K562 (cell line): ENCODE data around the gene GDF11. TPM values are rescaled to one million over a fixed set of nuclear protein-coding genes. Genes with fewer than 3 reads are reported as not detected.

Experiments used
- ARID3B ChIP-seq: fragments of 250-450 bp; sonication (Bioruptor Pico); IDR thresholded peaks from 2 replicates; pipeline ENCODE4 v1.4.0; 2020; ENCODE audit warnings: borderline replicate concordance
- C11orf30 ChIP-seq: fragments of 450-650 bp; IDR thresholded peaks from 2 replicates; pipeline ENCODE4 v1.6.1; 2016; ENCODE audit warnings: low read depth, mild to moderate bottlenecking
- CAMTA2 ChIP-seq: fragments of 250-450 bp; sonication (Bioruptor Pico); conservative IDR thresholded peaks from 2 replicates; pipeline ENCODE4 v1.5.1; 2022
- ELK1 ChIP-seq: sonication (generic); formaldehyde crosslinking; IDR thresholded peaks from 2 replicates; pipeline ENCODE4 v1.8.1; 2022; ENCODE audit warnings: missing genetic modification reagents
- FOXA3 ChIP-seq, 2 experiments: fragments of 450-650 bp in 1 of 2; sonication (generic) in 1 of 2; formaldehyde crosslinking; IDR thresholded peaks in 1 of 2; conservative IDR thresholded peaks in 1 of 2; 2 replicates each; pipeline versions ENCODE4 v1.4.0 to v1.8.0; 2020 to 2022; ENCODE audit warnings: mild to moderate bottlenecking in 2 of 2, missing genetic modification reagents in 1 of 2
- HMGN3 ChIP-seq: IDR thresholded peaks from 2 replicates; pipeline ENCODE4 v1.6.1; 2011; ENCODE audit warnings: borderline replicate concordance, low read depth, mild to moderate bottlenecking, mixed read lengths, low read length; ENCODE audit not compliant: insufficient read length; ENCODE audit errors: extremely low read depth
- MAFK ChIP-seq: IDR thresholded peaks from 2 replicates; pipeline ENCODE4 v1.6.1; 2011; ENCODE audit warnings: low read length, improper control_type of control experiment
- NFRKB ChIP-seq: fragments of 450-650 bp; IDR thresholded peaks from 2 replicates; pipeline ENCODE4 v1.6.1; 2016; ENCODE audit warnings: low read depth
- POLR2AphosphoS2 ChIP-seq: IDR thresholded peaks from 2 replicates; pipeline ENCODE4 v1.6.1; 2012; ENCODE audit warnings: low read length, improper control_type of control experiment
- POLR2G ChIP-seq: fragments of 200-400 bp; formaldehyde crosslinking; IDR thresholded peaks from 2 replicates; pipeline ENCODE4 v1.6.1; 2017; ENCODE audit warnings: low read depth, mild to moderate bottlenecking, antibody characterized with exemption, low read length, moderate library complexity
- RNF2 ChIP-seq: sonication (generic); IDR thresholded peaks from 2 replicates; pipeline ENCODE4 v1.6.1; 2016
- SFPQ ChIP-seq: fragments of 200-400 bp; formaldehyde crosslinking; IDR thresholded peaks from 2 replicates; pipeline ENCODE4 v1.6.1; 2017; ENCODE audit warnings: mild to moderate bottlenecking, low read depth, low read length, moderate library complexity
- SMARCE1 ChIP-seq: fragments of 450-650 bp; IDR thresholded peaks from 2 replicates; pipeline ENCODE4 v1.7.1; 2016; ENCODE audit warnings: mild to moderate bottlenecking
- SREBF2 ChIP-seq: sonication (generic); formaldehyde crosslinking; IDR thresholded peaks from 2 replicates; pipeline ENCODE4 v1.4.0; 2020; ENCODE audit warnings: mild to moderate bottlenecking, missing genetic modification reagents
- TFE3 ChIP-seq: fragments of 450-650 bp; formaldehyde crosslinking; IDR thresholded peaks from 2 replicates; pipeline ENCODE4 v1.4.0; 2020; ENCODE audit warnings: mild to moderate bottlenecking, mixed read lengths
- ZFP36 ChIP-seq: fragments of 150-350 bp; IDR thresholded peaks from 2 replicates; pipeline ENCODE4 v1.6.1; 2018; ENCODE audit warnings: low read length, low read depth; ENCODE audit not compliant: partially characterized antibody
- ZNF12 ChIP-seq: sonication (generic); formaldehyde crosslinking; IDR thresholded peaks from 2 replicates; pipeline ENCODE4 v1.4.0; 2020; ENCODE audit warnings: mild to moderate bottlenecking, missing genetic modification reagents
- ZNF217 ChIP-seq: sonication (generic); formaldehyde crosslinking; IDR thresholded peaks from 2 replicates; pipeline ENCODE4 v1.8.0; 2022; ENCODE audit warnings: mild to moderate bottlenecking, missing genetic modification reagents
- ZNF408 ChIP-seq: fragments of 250-450 bp; sonication (Bioruptor Pico); IDR thresholded peaks from 2 replicates; pipeline ENCODE4 v1.4.0; 2020; ENCODE audit warnings: low read depth, mild to moderate bottlenecking, moderate library complexity
- ZNF507 ChIP-seq: conservative IDR thresholded peaks from 2 replicates; pipeline ENCODE4 v1.6.1; 2017; ENCODE audit warnings: missing genetic modification characterization, missing compliant biosample characterization
- ZNF77 ChIP-seq: fragments of 250-450 bp; sonication (Bioruptor Pico); IDR thresholded peaks from 2 replicates; pipeline ENCODE4 v1.5.0; 2020
- polyA plus RNA-seq, 8 experiments: library from polyadenylated mRNA; depleted of rRNA in 4 of 8; stranded (reverse) in 5 of 8; unstranded in 3 of 8; fragments of >200 nt; fragmentation: Nextera tagmentation in 2 of 8; fragmentation: Illumina TruSeq in 1 of 8; extraction: Ambion mirVana in 2 of 8; extraction: Trizol in 1 of 8; gene quantifications; 2 replicates each; pipeline versions ENCODE4 v1.2.1 to v1.2.3, GENCODE V29; 2011 to 2014; ENCODE audit warnings: inconsistent platforms in 1 of 8, missing spikeins in 1 of 8
- total RNA-seq, 7 experiments: library from RNA; depleted of rRNA in 6 of 7; stranded (reverse); fragments of >200 nt in 6 of 7; fragmentation: Illumina TruSeq in 2 of 7; extraction: Trizol in 2 of 7; gene quantifications; 2 replicates each; pipeline versions ENCODE4 v1.2.1 to v1.2.3, GENCODE V29; 2011 to 2021; ENCODE audit warnings: low replicate concordance in 1 of 7

Gene GDF11
- total and polyA plus RNA-seq, 9 of the 15 experiments (the other 6 are each of a cell fraction or from before 2014, with no cell fraction given) = 1.4 to 15.7 (median 4.8) TPM

- TF ChIP-seq SFPQ (no peak), POLR2G (peak; percentile 88), ELK1 (CRISPR knock-in tag) (no peak), ARID3B (no peak), ZFP36 (no peak), ZNF408 (no peak), ZNF12 (0 out of 2 replicates have a peak, but pooled peaks have one; percentile 26), ZNF507 (tag) (no peak), MAFK (no peak), SREBF2 (CRISPR knock-in tag) (no peak), FOXA3 (CRISPR knock-in tag; conservative IDR thresholded peaks at IDR 0.05 in 1 of 2, IDR thresholded peaks at IDR 0.05 in 1 of 2) (no peak), ZNF217 (CRISPR knock-in tag) (no peak), CAMTA2 (CRISPR knock-in tag) (peak; percentile 81), RNF2 (peak; percentile 73), SMARCE1 (peak; percentile 58; the same call in 1 of the 2 replicates), C11orf30 (no peak), TFE3 (CRISPR knock-in tag) (peak; percentile 16; the same call in 1 of the 2 replicates), NFRKB (peak; percentile 86), ZNF77 (no peak), HMGN3 (peak; percentile 97), POLR2AphosphoS2 (no peak)
Measured at GRCh38 chr12:55728939-55729818, 13.7 kb upstream of the GDF11 start, which contains the start of gene CD63 (continued).
